WTC11 (cell line): ENCODE measurements around the gene PPP6R1. TPM values are rescaled to one million over a fixed set of nuclear protein-coding genes. Genes with fewer than 3 reads are reported as not detected.

Experiments
- ATAC-seq: fragments of 200-7000 bp; cut with Tn5 transposase; 2 replicates; pipeline ENCODE4 v1.10.0; 2021; ENCODE audit warnings: mild to moderate bottlenecking, moderate library complexity
- CTCF ChIA-PET: fragments of 300-600 bp; sonication (Branson Sonifier 250); formaldehyde crosslinking; loops from one replicate; lab custom pipeline; 2021; ENCODE audit warnings: antibody characterized with exemption; lab: Charles Lee
- POLR2A ChIA-PET: fragments of 350-600 bp; sonication (Branson Sonifier 250); formaldehyde crosslinking; loops from one replicate; lab custom pipeline; 2021; ENCODE audit warnings: antibody characterized with exemption; lab: Charles Lee
- DNase-seq: peaks from one replicate; pipeline ENCODE4 v3.0.0; 2021; ENCODE audit warnings: low spot score
- H3K27ac Mint-ChIP-seq: 2 replicates; pipeline ENCODE4 v1.8.0; 2021; ENCODE audit warnings: mixed read lengths
- H3K27me3 Mint-ChIP-seq: 2 replicates; pipeline ENCODE4 v1.8.0; 2021; ENCODE audit warnings: low read depth, mild to moderate bottlenecking, moderate library complexity, mixed read lengths
- H3K36me3 Mint-ChIP-seq: 2 replicates; pipeline ENCODE4 v1.8.0; 2021; ENCODE audit warnings: mixed read lengths
- H3K4me1 Mint-ChIP-seq: 2 replicates; pipeline ENCODE4 v1.8.0; 2022; ENCODE audit warnings: mixed read lengths
- H3K4me3 Mint-ChIP-seq: 2 replicates; pipeline ENCODE4 v1.8.0; 2021; ENCODE audit warnings: mild to moderate bottlenecking, moderate library complexity, mixed read lengths
- H3K9me3 Mint-ChIP-seq: 2 replicates; pipeline ENCODE4 v1.8.0; 2021; ENCODE audit warnings: mixed read lengths
- CBFB ChIP-seq: sonication (generic); formaldehyde crosslinking; IDR thresholded peaks from 2 replicates; pipeline ENCODE4 v1.8.1; 2022; ENCODE audit warnings: mild to moderate bottlenecking, low read depth, missing genetic modification reagents
- GABPB1 ChIP-seq: sonication (generic); formaldehyde crosslinking; IDR thresholded peaks from 2 replicates; pipeline ENCODE4 v1.8.1; 2023; ENCODE audit warnings: mild to moderate bottlenecking, missing genetic modification reagents
- HMGA2 ChIP-seq: fragments of 250-450 bp; sonication (Bioruptor Pico); IDR thresholded peaks from 2 replicates; pipeline ENCODE4 v1.4.0; 2021; ENCODE audit warnings: mild to moderate bottlenecking, moderate library complexity
- MAX ChIP-seq: sonication (generic); formaldehyde crosslinking; IDR thresholded peaks from 2 replicates; pipeline ENCODE4 v1.8.0; 2022; ENCODE audit warnings: mild to moderate bottlenecking, missing genetic modification reagents
- NFE2L1 ChIP-seq: sonication (generic); formaldehyde crosslinking; IDR thresholded peaks from 2 replicates; pipeline ENCODE4 v1.8.1; 2023; ENCODE audit warnings: missing genetic modification reagents
- PREB ChIP-seq: sonication (generic); formaldehyde crosslinking; IDR thresholded peaks from 2 replicates; pipeline ENCODE4 v1.8.1; 2022; ENCODE audit warnings: mild to moderate bottlenecking, missing genetic modification reagents, moderate library complexity, borderline replicate concordance
- RORB ChIP-seq: fragments of 250-450 bp; sonication (Bioruptor Pico); IDR thresholded peaks from 2 replicates; pipeline ENCODE4 v1.9.0; 2021; ENCODE audit warnings: mild to moderate bottlenecking
- SP1 ChIP-seq: sonication (generic); formaldehyde crosslinking; conservative IDR thresholded peaks from 2 replicates; pipeline ENCODE4 v1.8.1; 2022; ENCODE audit warnings: missing genetic modification reagents
- ZNF121 ChIP-seq: sonication (generic); formaldehyde crosslinking; IDR thresholded peaks from 2 replicates; pipeline ENCODE4 v1.8.0; 2023; ENCODE audit warnings: missing genetic modification reagents
- total RNA-seq: library from RNA; stranded (reverse); gene quantifications from 3 replicates; pipeline ENCODE4 v1.2.3, GENCODE V29; 2021
- TF ChIP-seq, protein P1 (sequence below): sonication (generic); formaldehyde crosslinking; IDR thresholded peaks from 2 replicates; pipeline ENCODE4 v1.8.0; 2023; ENCODE audit warnings: missing genetic modification reagents, mild to moderate bottlenecking, borderline replicate concordance
- TF ChIP-seq, protein P2 (sequence below): sonication (generic); formaldehyde crosslinking; IDR thresholded peaks from 2 replicates; pipeline ENCODE4 v1.8.1; 2022; ENCODE audit warnings: low read depth, missing genetic modification reagents, borderline replicate concordance
- TF ChIP-seq, protein P3 (sequence below): sonication (generic); formaldehyde crosslinking; IDR thresholded peaks from 2 replicates; pipeline ENCODE4 v1.8.0; 2023; ENCODE audit warnings: missing genetic modification reagents
- TF ChIP-seq, protein P4 (sequence below): sonication (generic); formaldehyde crosslinking; IDR thresholded peaks from 2 replicates; pipeline ENCODE4 v1.8.1; 2023; ENCODE audit warnings: mild to moderate bottlenecking, missing genetic modification reagents, moderate library complexity
- TF ChIP-seq, protein P5 (sequence below): fragments of 200-600 bp; IDR thresholded peaks from 2 replicates; pipeline ENCODE4 v1.8.0; 2022; ENCODE audit warnings: antibody characterized with exemption

Gene PPP6R1
- total RNA-seq, 1 experiment from 2014 or later, result 91.8 TPM

- TF ChIP-seq PREB (CRISPR knock-in tag) (no peak), CBFB (CRISPR knock-in tag) (no peak), SP1 (CRISPR knock-in tag) (no peak), RORB (CRISPR knock-in tag) (no peak)
- TF ChIP-seq, all 79 proteins: peak for 0
These were observed 26.5 kb upstream of the PPP6R1 start (continued) for GRCh38 chr19:55285229-55285890.

- CTCF ChIA-PET, result interaction anchor here (1.0 kb wide), 1 partner anchor 17 kb away, joined by 5 read pairs; no protein-coding TSS in a partner anchor
- POLR2A ChIA-PET, result interaction anchor here (0.6 kb wide), 1 partner anchor 33 kb away, joined by 3 read pairs; no protein-coding TSS in a partner anchor
- Mint-ChIP-seq H3K4me3 (peak overlapping the region; percentile 69), H3K9me3 (no peaks in the 10 kb centered on the region), H3K27me3 (no peaks in the 10 kb centered on the region), H3K27ac (no peak overlapping the region), H3K36me3 (peaks cover 6% of the 10 kb centered on the region), H3K4me1 (peaks cover 20% of the 10 kb centered on the region)
- DNase-seq (peak; percentile 34), ATAC-seq (no peak)
- TF ChIP-seq HMGA2 (no peak), ZNF121 (no peak), NFE2L1 (CRISPR knock-in tag) (no peak), MAX (CRISPR knock-in tag) (no peak), GABPB1 (CRISPR knock-in tag) (no peak), PREB (CRISPR knock-in tag) (no peak)
- TF ChIP-seq, protein P1, sequence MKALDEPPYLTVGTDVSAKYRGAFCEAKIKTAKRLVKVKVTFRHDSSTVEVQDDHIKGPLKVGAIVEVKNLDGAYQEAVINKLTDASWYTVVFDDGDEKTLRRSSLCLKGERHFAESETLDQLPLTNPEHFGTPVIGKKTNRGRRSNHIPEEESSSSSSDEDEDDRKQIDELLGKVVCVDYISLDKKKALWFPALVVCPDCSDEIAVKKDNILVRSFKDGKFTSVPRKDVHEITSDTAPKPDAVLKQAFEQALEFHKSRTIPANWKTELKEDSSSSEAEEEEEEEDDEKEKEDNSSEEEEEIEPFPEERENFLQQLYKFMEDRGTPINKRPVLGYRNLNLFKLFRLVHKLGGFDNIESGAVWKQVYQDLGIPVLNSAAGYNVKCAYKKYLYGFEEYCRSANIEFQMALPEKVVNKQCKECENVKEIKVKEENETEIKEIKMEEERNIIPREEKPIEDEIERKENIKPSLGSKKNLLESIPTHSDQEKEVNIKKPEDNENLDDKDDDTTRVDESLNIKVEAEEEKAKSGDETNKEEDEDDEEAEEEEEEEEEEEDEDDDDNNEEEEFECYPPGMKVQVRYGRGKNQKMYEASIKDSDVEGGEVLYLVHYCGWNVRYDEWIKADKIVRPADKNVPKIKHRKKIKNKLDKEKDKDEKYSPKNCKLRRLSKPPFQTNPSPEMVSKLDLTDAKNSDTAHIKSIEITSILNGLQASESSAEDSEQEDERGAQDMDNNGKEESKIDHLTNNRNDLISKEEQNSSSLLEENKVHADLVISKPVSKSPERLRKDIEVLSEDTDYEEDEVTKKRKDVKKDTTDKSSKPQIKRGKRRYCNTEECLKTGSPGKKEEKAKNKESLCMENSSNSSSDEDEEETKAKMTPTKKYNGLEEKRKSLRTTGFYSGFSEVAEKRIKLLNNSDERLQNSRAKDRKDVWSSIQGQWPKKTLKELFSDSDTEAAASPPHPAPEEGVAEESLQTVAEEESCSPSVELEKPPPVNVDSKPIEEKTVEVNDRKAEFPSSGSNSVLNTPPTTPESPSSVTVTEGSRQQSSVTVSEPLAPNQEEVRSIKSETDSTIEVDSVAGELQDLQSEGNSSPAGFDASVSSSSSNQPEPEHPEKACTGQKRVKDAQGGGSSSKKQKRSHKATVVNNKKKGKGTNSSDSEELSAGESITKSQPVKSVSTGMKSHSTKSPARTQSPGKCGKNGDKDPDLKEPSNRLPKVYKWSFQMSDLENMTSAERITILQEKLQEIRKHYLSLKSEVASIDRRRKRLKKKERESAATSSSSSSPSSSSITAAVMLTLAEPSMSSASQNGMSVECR (CRISPR knock-in tag), result no peak
- TF ChIP-seq, protein P2, sequence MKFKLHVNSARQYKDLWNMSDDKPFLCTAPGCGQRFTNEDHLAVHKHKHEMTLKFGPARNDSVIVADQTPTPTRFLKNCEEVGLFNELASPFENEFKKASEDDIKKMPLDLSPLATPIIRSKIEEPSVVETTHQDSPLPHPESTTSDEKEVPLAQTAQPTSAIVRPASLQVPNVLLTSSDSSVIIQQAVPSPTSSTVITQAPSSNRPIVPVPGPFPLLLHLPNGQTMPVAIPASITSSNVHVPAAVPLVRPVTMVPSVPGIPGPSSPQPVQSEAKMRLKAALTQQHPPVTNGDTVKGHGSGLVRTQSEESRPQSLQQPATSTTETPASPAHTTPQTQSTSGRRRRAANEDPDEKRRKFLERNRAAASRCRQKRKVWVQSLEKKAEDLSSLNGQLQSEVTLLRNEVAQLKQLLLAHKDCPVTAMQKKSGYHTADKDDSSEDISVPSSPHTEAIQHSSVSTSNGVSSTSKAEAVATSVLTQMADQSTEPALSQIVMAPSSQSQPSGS, result no peak
- TF ChIP-seq, protein P3, sequence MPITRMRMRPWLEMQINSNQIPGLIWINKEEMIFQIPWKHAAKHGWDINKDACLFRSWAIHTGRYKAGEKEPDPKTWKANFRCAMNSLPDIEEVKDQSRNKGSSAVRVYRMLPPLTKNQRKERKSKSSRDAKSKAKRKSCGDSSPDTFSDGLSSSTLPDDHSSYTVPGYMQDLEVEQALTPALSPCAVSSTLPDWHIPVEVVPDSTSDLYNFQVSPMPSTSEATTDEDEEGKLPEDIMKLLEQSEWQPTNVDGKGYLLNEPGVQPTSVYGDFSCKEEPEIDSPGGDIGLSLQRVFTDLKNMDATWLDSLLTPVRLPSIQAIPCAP (CRISPR knock-in tag), result no peak
- TF ChIP-seq, protein P4, sequence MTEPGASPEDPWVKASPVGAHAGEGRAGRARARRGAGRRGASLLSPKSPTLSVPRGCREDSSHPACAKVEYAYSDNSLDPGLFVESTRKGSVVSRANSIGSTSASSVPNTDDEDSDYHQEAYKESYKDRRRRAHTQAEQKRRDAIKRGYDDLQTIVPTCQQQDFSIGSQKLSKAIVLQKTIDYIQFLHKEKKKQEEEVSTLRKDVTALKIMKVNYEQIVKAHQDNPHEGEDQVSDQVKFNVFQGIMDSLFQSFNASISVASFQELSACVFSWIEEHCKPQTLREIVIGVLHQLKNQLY, result no peak
- TF ChIP-seq, protein P5, sequence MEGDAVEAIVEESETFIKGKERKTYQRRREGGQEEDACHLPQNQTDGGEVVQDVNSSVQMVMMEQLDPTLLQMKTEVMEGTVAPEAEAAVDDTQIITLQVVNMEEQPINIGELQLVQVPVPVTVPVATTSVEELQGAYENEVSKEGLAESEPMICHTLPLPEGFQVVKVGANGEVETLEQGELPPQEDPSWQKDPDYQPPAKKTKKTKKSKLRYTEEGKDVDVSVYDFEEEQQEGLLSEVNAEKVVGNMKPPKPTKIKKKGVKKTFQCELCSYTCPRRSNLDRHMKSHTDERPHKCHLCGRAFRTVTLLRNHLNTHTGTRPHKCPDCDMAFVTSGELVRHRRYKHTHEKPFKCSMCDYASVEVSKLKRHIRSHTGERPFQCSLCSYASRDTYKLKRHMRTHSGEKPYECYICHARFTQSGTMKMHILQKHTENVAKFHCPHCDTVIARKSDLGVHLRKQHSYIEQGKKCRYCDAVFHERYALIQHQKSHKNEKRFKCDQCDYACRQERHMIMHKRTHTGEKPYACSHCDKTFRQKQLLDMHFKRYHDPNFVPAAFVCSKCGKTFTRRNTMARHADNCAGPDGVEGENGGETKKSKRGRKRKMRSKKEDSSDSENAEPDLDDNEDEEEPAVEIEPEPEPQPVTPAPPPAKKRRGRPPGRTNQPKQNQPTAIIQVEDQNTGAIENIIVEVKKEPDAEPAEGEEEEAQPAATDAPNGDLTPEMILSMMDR, result no peak
These were observed 25.7 kb upstream of the PPP6R1 start for GRCh38 chr19:55284405-55285058.
